AG09309 (cell line): ENCODE measurements around the gene MYLK2.

Experiments used
- DNase-seq: peaks from one replicate; pipeline ENCODE4 v3.0.0-alpha.2; 2010; ENCODE audit warnings: low read depth
- H3K4me3 ChIP-seq: 2 replicates; pipeline ENCODE4 v1.5.1; 2011; ENCODE audit warnings: mild to moderate bottlenecking, low read depth, low read length, moderate library complexity; ENCODE audit not compliant: control insufficient read depth
- CTCF ChIP-seq: IDR thresholded peaks from 2 replicates; pipeline ENCODE4 v1.5.1; 2011; ENCODE audit warnings: mild to moderate bottlenecking, low read depth, low read length, inconsistent platforms; ENCODE audit not compliant: insufficient read depth, control insufficient read depth; ENCODE audit errors: missing control alignments

The MYLK2 gene

GRCh38 chr20:31815408-31816188 is 3.6 kb upstream of the MYLK2 start:
- TF ChIP-seq CTCF: no peak
- no peak overlapping the region for H3K4me3 ChIP-seq
- no peak for DNase-seq

GRCh38 chr20:31816221-31816620 is 2.9 kb upstream of the MYLK2 start:
- no peak for TF ChIP-seq CTCF
- no peak overlapping the region for H3K4me3 ChIP-seq
- DNase-seq: no peak

GRCh38 chr20:31817461-31817860 is 1.7 kb upstream of the MYLK2 start:
- no peak for TF ChIP-seq CTCF
- DNase-seq: no peak
- H3K4me3 ChIP-seq: no peak overlapping the region

- no peak for DNase-seq
- no peak for TF ChIP-seq CTCF
These were observed 714 bp upstream of the MYLK2 start for GRCh38 chr20:31818376-31818908.

GRCh38 chr20:31820228-31820627 is 1.1 kb downstream of the MYLK2 start:
- no peak for TF ChIP-seq CTCF

More at GRCh38 chr20:31818376-31818908, 714 bp upstream of the MYLK2 start:
- no peak overlapping the region for H3K4me3 ChIP-seq

GRCh38 chr20:31821427-31821826 is 2.3 kb downstream of the MYLK2 start:
- H3K4me3 ChIP-seq: no peak overlapping the region
- no peak for DNase-seq
- TF ChIP-seq CTCF: no peak

More at GRCh38 chr20:31820228-31820627, 1.1 kb downstream of the MYLK2 start:
- no peak for DNase-seq
- H3K4me3 ChIP-seq: no peak overlapping the region
